Sigmoid colon (tissue), 7 donors: ENCODE measurements around the gene SMPDL3A. TPM values are rescaled to one million over a fixed set of nuclear protein-coding genes. Genes with fewer than 3 reads are reported as not detected.

Source experiments
- DNase-seq: peaks from one replicate; pipeline ENCODE4 v3.0.0-alpha.2; 2019
- H3K27ac ChIP-seq, 4 donors: fragments of 200-600 bp; sonication (generic); one replicate each; pipeline ENCODE4 v1.5.1; 2016 to 2019; ENCODE audit warnings: mild to moderate bottlenecking in 1 of 4
- H3K27me3 ChIP-seq, 3 donors: fragments of 200-600 bp; sonication (generic); one replicate each; pipeline ENCODE4 v1.5.1; 2019; ENCODE audit warnings: mild to moderate bottlenecking in 1 of 3
- H3K36me3 ChIP-seq, 4 donors: fragments of 200-600 bp; sonication (generic); one replicate each; pipeline ENCODE4 v1.5.1; 2016 to 2019
- H3K4me1 ChIP-seq, 4 donors: fragments of 200-600 bp; sonication (generic); one replicate each; pipeline ENCODE4 v1.5.1; 2017 to 2019
- H3K4me3 ChIP-seq, 4 donors: fragments of 200-600 bp; sonication (generic); one replicate each; pipeline ENCODE4 v1.5.1; 2017 to 2019; ENCODE audit warnings: mild to moderate bottlenecking in 2 of 4, moderate library complexity in 1 of 4
- H3K9me3 ChIP-seq, 4 donors: fragments of 200-600 bp in 3 of 4; sonication (generic) in 3 of 4; one replicate each; pipeline versions ENCODE4 v1.5.1 to v1.6.1; 2013 to 2019
- CTCF ChIP-seq, 4 experiments: fragments of 450-650 bp in 3 of 4; fragments of 200-600 bp in 1 of 4; IDR thresholded peaks; one replicate each; pipeline ENCODE4 v1.5.1; 2016 to 2019; ENCODE audit warnings: antibody characterized with exemption in 4 of 4, mild to moderate bottlenecking in 3 of 4, moderate library complexity in 2 of 4
- EP300 ChIP-seq, 4 donors: sonication (generic); formaldehyde crosslinking; IDR thresholded peaks; one replicate each; pipeline ENCODE4 v1.6.1; 2017; ENCODE audit warnings: antibody characterized with exemption in 4 of 4
- POLR2A ChIP-seq, 2 donors: fragments of 450-650 bp; IDR thresholded peaks; one replicate each; pipeline ENCODE4 v1.6.1; 2016; ENCODE audit warnings: antibody characterized with exemption in 2 of 2, mild to moderate bottlenecking in 2 of 2, moderate library complexity in 2 of 2
- POLR2AphosphoS5 ChIP-seq, 4 donors: sonication (generic); formaldehyde crosslinking; IDR thresholded peaks; one replicate each; pipeline ENCODE4 v1.6.1; 2017; ENCODE audit warnings: antibody characterized with exemption in 4 of 4
- WGBS, 2 donors: extraction: QIAGEN DNeasy Blood & Tissue Kit; methylation state at CpG; one replicate each; pipeline ENCODE4 v1.1.7; 2013; 5-methylcytosine and 5-hydroxymethylcytosine counted together
- intact Hi-C: fragments of 100-400 bp; cut with DNase I; formaldehyde crosslinking; loops from one replicate; pipeline ENCODE4 v1.15.1; 2023
- polyA plus RNA-seq, 3 donors: library from polyadenylated mRNA; stranded (reverse); fragments of 200-250 nt; gene quantifications; one replicate each; pipeline ENCODE4 v1.2.3, GENCODE V29; 2013
- total RNA-seq, 4 donors: library from RNA; depleted of rRNA; stranded (reverse); fragments of >200 nt; gene quantifications; one replicate each; pipeline ENCODE4 v1.1.0, GENCODE V29; 2016
- donor health status: healthy with polysubstance abuse.
- donor health status: Bipolar disorder and iron deficiency.
- donor health status: healthy.

SMPDL3A gene
- total and polyA plus RNA-seq, 7 donors = 6.4 to 91.3 (median 11.9) TPM

DNA sequence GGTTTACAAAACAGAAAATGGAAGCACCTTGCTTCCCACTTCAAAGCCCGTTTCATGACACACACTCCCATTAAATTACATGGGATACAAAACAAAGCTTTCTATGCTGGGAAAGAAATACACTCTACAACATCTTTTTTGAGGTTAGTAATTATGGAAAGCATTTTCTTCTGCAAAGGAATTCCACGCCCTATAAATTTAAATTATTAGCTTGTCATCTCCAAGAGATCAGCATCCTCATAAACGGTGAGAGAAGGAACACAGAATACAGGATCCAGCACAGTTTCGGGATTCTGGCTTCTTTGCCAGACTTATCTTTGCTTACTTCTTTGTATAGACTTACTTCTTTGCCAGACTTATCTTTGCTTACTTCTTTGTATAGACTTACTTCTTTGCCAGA is 1.3 kb upstream of the SMPDL3A start:
- no peak for TF ChIP-seq POLR2AphosphoS5 (IDR thresholded peaks at IDR 0.05)
- intact Hi-C loops = loop anchor here (5.0 kb wide), 1 partner anchor 45 kb away; no protein-coding TSS in a partner anchor
- H3K4me1 ChIP-seq = peaks cover 0 to 24% (median 17%) of the 10 kb centered on the region in 4 donors
- 89% methylated on average over 4 of the region's 4 CpGs for WGBS, 2 donors
- H3K9me3 ChIP-seq = no peaks in the 10 kb centered on the region
- no peaks in the 10 kb centered on the region for H3K27me3 ChIP-seq
- no peaks in the 10 kb centered on the region for H3K36me3 ChIP-seq
- no peak for DNase-seq
- no peak overlapping the region for H3K4me3 ChIP-seq
- H3K27ac ChIP-seq = peak overlapping the region in 1 of 4 donors; percentile 12

DNA sequence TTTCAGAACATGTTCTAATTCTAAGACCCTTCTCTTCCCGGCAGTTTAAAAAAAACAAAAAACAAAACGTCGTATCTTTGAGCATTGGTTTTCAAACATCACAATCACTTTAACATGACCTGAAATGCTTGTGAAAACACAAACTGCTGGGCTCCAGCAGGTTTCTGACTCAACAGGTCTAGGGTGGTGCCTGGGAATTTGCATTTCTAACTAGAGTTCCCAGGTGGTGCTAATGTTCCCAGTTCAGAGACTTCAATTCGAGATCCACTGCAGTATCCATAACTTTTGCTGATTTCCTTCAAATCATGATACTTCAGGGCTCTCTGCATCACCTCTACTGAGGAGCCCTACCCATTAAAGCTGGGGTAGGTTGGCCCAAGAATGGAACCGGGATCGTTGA is 850 bp upstream of the SMPDL3A start:
- Histone ChIP-seq H3K27ac (peak overlapping the region; percentile 92 to 98 (median 94)), H3K9me3 (no peaks in the 10 kb centered on the region), H3K36me3 (no peaks in the 10 kb centered on the region), H3K4me1 (peaks cover 0 to 24% (median 17%) of the 10 kb centered on the region in 4 donors), H3K27me3 (no peaks in the 10 kb centered on the region), H3K4me3 (peak overlapping the region in 1 of 4 donors; percentile 80)
- TF ChIP-seq POLR2AphosphoS5 (IDR thresholded peaks at IDR 0.05) (no peak), EP300 (IDR thresholded peaks at IDR 0.05) (no peak), POLR2A (IDR thresholded peaks at IDR 0.05) (no peak), CTCF (IDR thresholded peaks at IDR 0.05) (no peak)
- intact Hi-C loops = loop anchor here (5.0 kb wide), 1 partner anchor 46 kb away; no protein-coding TSS in a partner anchor
- WGBS, 2 donors = 46 to 55% methylated on average over 6 of the region's 6 CpGs
- DNase-seq = no peak

DNA sequence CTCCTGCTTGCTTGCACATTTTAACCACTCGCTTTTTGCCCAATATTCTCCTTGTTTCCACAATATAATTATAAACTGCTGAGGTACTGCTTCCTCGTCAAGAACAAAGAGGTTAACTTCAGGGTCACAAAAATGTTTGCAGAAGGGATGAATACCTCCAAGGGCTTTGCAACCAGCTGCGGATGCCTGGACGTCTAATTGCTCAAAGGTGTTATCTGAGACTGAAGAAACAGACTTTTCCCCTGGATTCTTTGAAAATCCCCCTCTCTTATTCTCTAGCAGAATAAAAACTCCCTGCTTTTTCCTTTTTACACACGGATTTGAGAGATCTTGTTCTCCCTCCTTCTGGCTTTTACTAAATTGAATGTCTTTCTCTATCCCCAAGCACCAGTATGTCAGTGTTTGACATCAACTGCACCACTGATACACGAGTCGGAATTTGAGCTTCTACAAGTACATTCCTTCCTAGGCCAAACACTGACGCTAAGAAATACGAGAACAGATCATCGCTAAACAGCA is 336 bp upstream of the SMPDL3A start:
- intact Hi-C loops = loop anchor here (5.0 kb wide), 1 partner anchor 46 kb away; no protein-coding TSS in a partner anchor
- Histone ChIP-seq H3K27ac (peak overlapping the region; percentile 92 to 98 (median 94)), H3K4me3 (peak overlapping the region; percentile 74 to 80 (median 74)), H3K36me3 (no peaks in the 10 kb centered on the region), H3K4me1 (peaks cover 0 to 24% (median 17%) of the 10 kb centered on the region in 4 donors), H3K9me3 (no peaks in the 10 kb centered on the region), H3K27me3 (no peaks in the 10 kb centered on the region)
- WGBS, 2 donors = 5 to 18% methylated on average over 10 of the region's 10 CpGs
- TF ChIP-seq EP300 (IDR thresholded peaks at IDR 0.05) = no peak
- no peak for TF ChIP-seq CTCF (IDR thresholded peaks at IDR 0.05)
- TF ChIP-seq POLR2AphosphoS5 (IDR thresholded peaks at IDR 0.05) = no peak
- no peak for DNase-seq

DNA sequence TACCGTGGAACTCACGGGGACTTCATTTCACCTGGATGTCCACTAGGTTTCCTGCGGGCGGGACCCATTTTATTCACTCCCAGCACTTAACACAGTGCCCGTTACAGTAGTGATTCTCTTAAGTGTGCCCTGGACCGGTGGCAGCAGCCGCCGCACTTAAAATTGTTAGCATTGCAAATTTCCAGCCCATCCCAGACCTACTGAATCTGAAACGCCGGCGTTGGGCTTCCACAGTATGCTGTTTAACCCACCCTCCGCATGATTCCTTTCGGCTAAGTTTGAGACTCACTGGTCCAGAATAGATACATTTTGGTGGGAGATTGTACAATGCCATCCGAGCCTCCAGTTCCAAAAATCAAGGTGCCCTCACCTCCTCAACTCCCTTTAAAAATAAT is 967 bp downstream of the SMPDL3A start:
- TF ChIP-seq EP300 (IDR thresholded peaks at IDR 0.05) (no peak), CTCF (IDR thresholded peaks at IDR 0.05) (no peak), POLR2A (IDR thresholded peaks at IDR 0.05) (no peak), POLR2AphosphoS5 (IDR thresholded peaks at IDR 0.05) (no peak)
- H3K4me3 ChIP-seq = peak overlapping the region; percentile 74 to 80 (median 74)
- peaks cover 0 to 24% (median 17%) of the 10 kb centered on the region in 4 donors for H3K4me1 ChIP-seq
- H3K27ac ChIP-seq = peak overlapping the region; percentile 92 to 98 (median 94)
- no peaks in the 10 kb centered on the region for H3K9me3 ChIP-seq
- H3K36me3 ChIP-seq = no peaks in the 10 kb centered on the region
- intact Hi-C loops = no loop called here
- no peak for DNase-seq
- H3K27me3 ChIP-seq = no peaks in the 10 kb centered on the region
- WGBS, 2 donors = 1 to 2% methylated on average over 14 of the region's 14 CpGs

- no peak for DNase-seq
- Histone ChIP-seq H3K36me3 (no peaks in the 10 kb centered on the region), H3K27me3 (no peaks in the 10 kb centered on the region), H3K27ac (peak overlapping the region; percentile 92 to 98 (median 94)), H3K9me3 (no peaks in the 10 kb centered on the region), H3K4me1 (peaks cover 0 to 24% (median 17%) of the 10 kb centered on the region in 4 donors), H3K4me3 (peak overlapping the region; percentile 74 to 80 (median 74))
- WGBS, 2 donors = 7 to 40% methylated on average over 14 of the region's 14 CpGs
- TF ChIP-seq POLR2AphosphoS5 (IDR thresholded peaks at IDR 0.05) (peak in 3 of 4 donors; percentile 39 to 56 (median 41)), EP300 (IDR thresholded peaks at IDR 0.05) (peak in 1 of 4 donors; percentile 37), POLR2A (IDR thresholded peaks at IDR 0.05) (no peak), CTCF (IDR thresholded peaks at IDR 0.05) (no peak)
- intact Hi-C loops = no loop called here
These were observed 1.6 kb downstream of the SMPDL3A start for GRCh38 chr6:122790423-122791309.
